Right atrium auricular region (tissue), 2 donors: ENCODE results near the gene TLR9. TPM values are rescaled to one million over a fixed set of nuclear protein-coding genes. Genes with fewer than 3 reads are reported as not detected.

ENCODE experiments used
- DNase-seq: peaks from one replicate; pipeline ENCODE4 v3.0.0-alpha.2; 2019; ENCODE audit warnings: low spot score
- H3K27ac ChIP-seq, 2 donors: fragments of 200-600 bp; sonication (generic); 1 replicate in 1 of 2; 2 replicates in 1 of 2; pipeline ENCODE4 v1.5.1; 2016 to 2019
- H3K27me3 ChIP-seq, 2 donors: fragments of 200-600 bp; sonication (generic); one replicate each; pipeline versions ENCODE4 v1.5.1 to v1.6.0; 2017 to 2019
- H3K36me3 ChIP-seq: fragments of 200-600 bp; sonication (generic); one replicate; pipeline ENCODE4 v1.5.1; 2016
- H3K4me1 ChIP-seq, 2 donors: fragments of 200-600 bp; sonication (generic); one replicate each; pipeline versions ENCODE4 v1.5.1 to v1.6.0; 2017 to 2019
- H3K4me3 ChIP-seq, 2 donors: fragments of 200-600 bp; sonication (generic); 1 replicate in 1 of 2; 2 replicates in 1 of 2; pipeline ENCODE4 v1.5.1; 2017 to 2019; ENCODE audit warnings: mild to moderate bottlenecking in 1 of 2, moderate library complexity in 1 of 2
- H3K9me3 ChIP-seq, 2 donors: fragments of 200-600 bp; sonication (generic); one replicate each; pipeline ENCODE4 v1.5.1; 2019
- total RNA-seq, 2 donors: library from RNA; depleted of rRNA; stranded (reverse); fragments of >200 nt; gene quantifications; one replicate each; pipeline ENCODE4 v1.1.0, GENCODE V29; 2016
- TF ChIP-seq, protein P1 (sequence below), 2 donors: fragments of 200-600 bp; sonication (generic); IDR thresholded peaks; one replicate each; pipeline ENCODE4 v1.5.1; 2019; ENCODE audit warnings: antibody characterized with exemption in 2 of 2

TLR9 gene
- total RNA-seq, 2 donors from 2014 or later: not detected

DNA sequence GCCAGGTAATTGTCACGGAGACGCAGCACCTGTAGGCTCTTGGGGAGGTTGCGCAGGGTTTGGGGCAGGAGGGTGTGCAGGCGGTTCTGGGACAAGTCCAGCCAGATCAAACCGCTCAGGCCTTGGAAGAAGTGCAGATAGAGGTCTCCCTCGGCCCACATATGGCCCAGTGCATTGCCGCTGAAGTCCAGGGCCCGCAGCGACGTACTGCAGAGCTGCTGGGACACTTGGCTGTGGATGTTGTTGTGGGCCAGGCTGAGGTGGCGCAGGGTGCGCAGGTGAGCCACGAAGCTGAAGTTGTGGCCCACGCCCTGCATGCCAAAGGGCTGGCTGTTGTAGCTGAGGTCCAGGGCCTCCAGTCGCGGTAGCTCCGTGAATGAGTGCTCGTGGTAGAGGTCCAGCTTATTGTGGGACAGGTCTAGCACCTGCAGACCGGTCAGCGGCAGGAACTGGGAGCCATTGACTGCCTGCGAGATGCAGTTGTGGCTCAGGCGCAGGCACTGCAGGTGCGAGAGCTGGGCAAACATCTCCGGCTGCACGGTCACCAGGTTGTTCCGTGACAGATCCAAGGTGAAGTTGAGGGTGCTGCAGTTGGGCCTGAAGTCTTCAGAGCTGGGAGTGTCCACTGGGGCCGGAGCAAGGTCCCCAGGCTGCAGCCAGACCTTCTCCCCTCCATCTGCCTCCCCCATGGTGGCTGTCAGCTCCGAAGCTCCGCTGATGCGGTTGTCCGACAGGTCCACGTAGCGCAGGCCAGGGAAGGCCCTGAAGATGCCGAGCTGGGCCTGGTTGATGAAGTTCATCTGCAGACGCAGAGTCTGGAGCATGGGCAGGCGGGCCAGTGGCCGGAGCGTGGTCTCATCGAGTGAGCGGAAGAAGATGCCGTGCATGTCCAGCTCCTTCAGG lies 2.9 kb downstream of the TLR9 start:
- TF ChIP-seq, protein P1, sequence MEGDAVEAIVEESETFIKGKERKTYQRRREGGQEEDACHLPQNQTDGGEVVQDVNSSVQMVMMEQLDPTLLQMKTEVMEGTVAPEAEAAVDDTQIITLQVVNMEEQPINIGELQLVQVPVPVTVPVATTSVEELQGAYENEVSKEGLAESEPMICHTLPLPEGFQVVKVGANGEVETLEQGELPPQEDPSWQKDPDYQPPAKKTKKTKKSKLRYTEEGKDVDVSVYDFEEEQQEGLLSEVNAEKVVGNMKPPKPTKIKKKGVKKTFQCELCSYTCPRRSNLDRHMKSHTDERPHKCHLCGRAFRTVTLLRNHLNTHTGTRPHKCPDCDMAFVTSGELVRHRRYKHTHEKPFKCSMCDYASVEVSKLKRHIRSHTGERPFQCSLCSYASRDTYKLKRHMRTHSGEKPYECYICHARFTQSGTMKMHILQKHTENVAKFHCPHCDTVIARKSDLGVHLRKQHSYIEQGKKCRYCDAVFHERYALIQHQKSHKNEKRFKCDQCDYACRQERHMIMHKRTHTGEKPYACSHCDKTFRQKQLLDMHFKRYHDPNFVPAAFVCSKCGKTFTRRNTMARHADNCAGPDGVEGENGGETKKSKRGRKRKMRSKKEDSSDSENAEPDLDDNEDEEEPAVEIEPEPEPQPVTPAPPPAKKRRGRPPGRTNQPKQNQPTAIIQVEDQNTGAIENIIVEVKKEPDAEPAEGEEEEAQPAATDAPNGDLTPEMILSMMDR (IDR thresholded peaks at IDR 0.05): no peak
- Histone ChIP-seq H3K27me3 (no peaks in the 10 kb centered on the region), H3K27ac (no peak overlapping the region), H3K4me3 (no peak overlapping the region), H3K9me3 (no peaks in the 10 kb centered on the region), H3K36me3 (no peaks in the 10 kb centered on the region), H3K4me1 (peaks cover 0 to 40% of the 10 kb centered on the region in 2 donors)
- no peak for DNase-seq

DNA sequence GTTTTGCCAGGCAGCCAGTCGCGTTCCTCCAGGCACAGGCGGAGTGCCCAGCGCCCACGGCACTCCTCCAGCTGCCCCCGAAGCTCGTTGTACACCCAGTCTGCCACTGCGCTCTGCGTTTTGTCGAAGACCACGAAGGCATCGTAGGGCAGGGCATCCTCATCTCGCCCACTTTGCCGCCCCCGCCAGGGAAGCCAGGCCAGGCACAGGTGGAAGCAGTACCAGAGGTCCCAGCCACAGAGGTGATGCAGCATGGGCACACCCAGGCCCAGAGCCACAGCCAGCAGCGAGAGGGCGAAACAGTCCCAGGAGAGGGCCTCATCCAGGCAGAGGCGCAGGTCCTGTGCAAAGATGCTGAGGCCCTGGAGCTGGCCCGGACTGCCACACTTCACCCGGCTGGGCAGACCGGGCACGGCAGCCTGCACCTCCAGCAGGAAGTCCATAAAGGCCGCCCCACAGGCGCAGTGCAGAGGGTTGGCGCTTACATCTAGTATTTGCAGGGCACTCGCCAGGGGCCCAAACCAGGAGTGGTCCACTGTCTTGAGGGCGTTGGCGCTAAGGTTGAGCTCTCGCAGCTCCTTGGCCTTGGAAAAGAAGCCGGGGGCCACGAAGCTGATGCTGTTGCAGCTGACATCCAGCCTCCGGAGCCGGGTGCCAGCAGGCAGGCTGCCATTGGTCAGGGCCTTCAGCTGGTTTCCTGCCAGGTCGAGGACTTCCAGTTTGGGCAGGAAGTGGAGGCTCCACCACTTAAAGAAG lies 3.7 kb downstream of the TLR9 start:
- H3K36me3 ChIP-seq: no peaks in the 10 kb centered on the region
- no peaks in the 10 kb centered on the region for H3K9me3 ChIP-seq
- H3K27ac ChIP-seq: no peak overlapping the region
- no peak overlapping the region for H3K4me3 ChIP-seq
- TF ChIP-seq, protein P1 (IDR thresholded peaks at IDR 0.05): no peak
- H3K4me1 ChIP-seq: peaks cover 0 to 49% of the 10 kb centered on the region in 2 donors
- DNase-seq: no peak
- H3K27me3 ChIP-seq: no peaks in the 10 kb centered on the region

DNA sequence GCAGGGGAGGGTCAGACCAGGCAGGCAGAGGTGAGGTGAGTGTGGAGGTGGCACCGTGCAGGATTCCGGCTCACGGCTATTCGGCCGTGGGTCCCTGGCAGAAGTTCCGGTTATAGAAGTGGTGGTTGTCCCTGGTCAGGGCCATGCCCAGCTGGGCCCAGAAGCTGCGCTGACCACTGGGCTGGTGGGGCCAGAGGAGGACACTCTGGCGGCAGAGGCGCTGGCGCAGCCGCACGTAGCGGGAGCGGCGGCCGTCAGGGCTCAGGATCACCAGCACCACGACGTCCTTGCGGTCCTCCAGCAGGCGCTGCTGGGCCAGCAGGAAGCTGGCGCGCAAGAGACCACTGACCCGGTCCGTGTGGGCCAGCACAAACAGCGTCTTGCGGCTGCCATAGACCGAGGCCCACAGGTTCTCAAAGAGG lies 4.3 kb downstream of the TLR9 start:
- Histone ChIP-seq H3K27me3 (no peaks in the 10 kb centered on the region), H3K4me3 (no peak overlapping the region), H3K4me1 (peaks cover 0 to 54% of the 10 kb centered on the region in 2 donors), H3K9me3 (no peaks in the 10 kb centered on the region), H3K27ac (no peak overlapping the region), H3K36me3 (no peaks in the 10 kb centered on the region)
- DNase-seq: no peak
- TF ChIP-seq, protein P1 (IDR thresholded peaks at IDR 0.05): no peak

DNA sequence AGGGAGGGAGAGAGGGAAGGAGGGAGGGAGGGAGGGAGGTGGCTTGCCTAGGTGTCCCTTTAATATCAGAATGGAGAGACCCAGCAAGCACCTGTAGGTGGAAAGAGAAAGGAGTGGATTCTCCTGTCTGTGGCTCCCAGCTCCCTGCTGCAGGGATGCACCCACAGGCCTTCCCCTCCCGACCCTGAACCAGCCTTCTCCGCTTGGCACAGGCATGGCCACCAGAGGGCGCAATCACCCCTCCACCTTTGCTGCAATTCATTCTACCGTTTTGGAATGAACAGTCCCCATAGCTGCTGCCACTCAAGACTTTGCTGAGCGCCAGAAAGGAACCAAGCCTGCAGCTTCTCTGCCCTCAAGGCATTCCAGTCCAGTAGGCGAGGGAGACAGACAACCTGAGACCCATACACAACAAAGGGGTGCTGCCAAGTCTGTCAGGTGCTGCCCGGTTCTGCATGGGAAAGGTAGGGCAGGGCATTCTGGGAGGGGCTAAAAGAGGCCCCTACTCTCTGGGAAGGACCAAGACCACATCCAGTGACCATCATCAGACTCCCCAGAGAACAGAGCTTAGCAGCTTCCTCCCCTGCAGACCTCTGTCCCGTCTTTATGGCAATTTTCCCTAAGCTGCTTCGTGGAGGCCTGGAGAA lies 4.9 kb downstream of the TLR9 start:
- H3K27ac ChIP-seq: no peak overlapping the region
- peaks cover 0 to 61% of the 10 kb centered on the region in 2 donors for H3K4me1 ChIP-seq
- H3K4me3 ChIP-seq: no peak overlapping the region
- TF ChIP-seq, protein P1 (IDR thresholded peaks at IDR 0.05): peak; percentile 64 to 90
- H3K9me3 ChIP-seq: no peaks in the 10 kb centered on the region
- H3K36me3 ChIP-seq: peaks cover 5% of the 10 kb centered on the region
- no peaks in the 10 kb centered on the region for H3K27me3 ChIP-seq
- DNase-seq: peak; percentile 86

DNA sequence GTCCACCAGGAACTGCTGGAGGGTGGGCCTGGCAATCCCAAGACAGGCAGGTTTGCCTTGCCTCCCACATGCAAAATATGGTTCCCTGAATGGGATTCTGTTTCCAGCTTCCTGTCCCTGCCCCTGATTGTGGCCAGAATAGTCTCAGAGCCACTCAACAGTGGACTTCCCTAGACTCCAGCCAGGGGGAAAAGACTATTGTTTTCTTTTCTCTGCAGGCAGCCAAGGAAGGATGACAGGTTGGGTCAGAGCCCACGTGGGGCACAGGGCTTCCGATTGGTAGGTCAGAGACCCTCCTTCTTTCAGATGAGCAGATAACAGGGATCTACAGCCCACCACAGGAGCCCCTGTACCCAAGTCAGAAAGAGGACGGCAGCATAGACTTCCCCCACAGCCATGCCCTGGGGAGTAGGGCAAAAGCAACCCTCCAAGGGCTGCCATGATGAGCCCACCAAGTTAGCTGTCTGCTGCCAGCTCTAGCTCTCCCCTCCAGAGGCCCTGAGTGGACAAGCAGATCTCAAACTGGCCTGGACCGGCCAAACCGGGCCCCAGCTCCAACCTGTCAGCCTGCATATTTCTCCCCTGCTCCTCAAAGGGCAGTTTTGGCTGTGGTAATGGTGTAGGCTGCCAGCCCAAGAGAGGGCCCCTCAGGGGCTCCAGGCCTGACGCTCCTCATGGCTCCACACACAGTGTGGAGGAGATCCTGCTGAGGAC lies 6.4 kb downstream of the TLR9 start:
- Histone ChIP-seq H3K27me3 (no peaks in the 10 kb centered on the region), H3K27ac (peak overlapping the region in 1 of 2 donors; percentile 41), H3K9me3 (no peaks in the 10 kb centered on the region), H3K36me3 (peaks cover 19% of the 10 kb centered on the region), H3K4me3 (no peak overlapping the region), H3K4me1 (peaks cover 0 to 62% of the 10 kb centered on the region in 2 donors)
- DNase-seq: no peak
- TF ChIP-seq, protein P1 (IDR thresholded peaks at IDR 0.05): peak in 1 of 2 donors; percentile 14
